GM06990 (cell line): ENCODE data around the gene TMEM154.

Experiments used
- DNase-seq: peaks from one replicate; pipeline ENCODE4 v3.0.0-alpha.2; 2011; ENCODE audit not compliant: insufficient read length; ENCODE audit errors: extremely low read depth
- H3K27me3 ChIP-seq: replicated peaks from 2 replicates; pipeline ENCODE4 v1.6.0; 2011; ENCODE audit warnings: low read length; ENCODE audit not compliant: control insufficient read depth, insufficient read depth
- H3K36me3 ChIP-seq: 2 replicates; pipeline ENCODE4 v1.5.1; 2011; ENCODE audit warnings: low read length; ENCODE audit not compliant: control insufficient read depth, insufficient read depth
- H3K4me3 ChIP-seq: replicated peaks from 2 replicates; pipeline ENCODE4 v1.5.1; 2011; ENCODE audit warnings: low read depth, mild to moderate bottlenecking, control low read depth, low read length
- CTCF ChIP-seq: IDR thresholded peaks from 2 replicates; pipeline ENCODE4 v1.5.1; 2011; ENCODE audit warnings: low read length, control low read depth, mild to moderate bottlenecking, inconsistent platforms; ENCODE audit not compliant: insufficient read depth, poor library complexity, severe bottlenecking

The TMEM154 gene

DNA sequence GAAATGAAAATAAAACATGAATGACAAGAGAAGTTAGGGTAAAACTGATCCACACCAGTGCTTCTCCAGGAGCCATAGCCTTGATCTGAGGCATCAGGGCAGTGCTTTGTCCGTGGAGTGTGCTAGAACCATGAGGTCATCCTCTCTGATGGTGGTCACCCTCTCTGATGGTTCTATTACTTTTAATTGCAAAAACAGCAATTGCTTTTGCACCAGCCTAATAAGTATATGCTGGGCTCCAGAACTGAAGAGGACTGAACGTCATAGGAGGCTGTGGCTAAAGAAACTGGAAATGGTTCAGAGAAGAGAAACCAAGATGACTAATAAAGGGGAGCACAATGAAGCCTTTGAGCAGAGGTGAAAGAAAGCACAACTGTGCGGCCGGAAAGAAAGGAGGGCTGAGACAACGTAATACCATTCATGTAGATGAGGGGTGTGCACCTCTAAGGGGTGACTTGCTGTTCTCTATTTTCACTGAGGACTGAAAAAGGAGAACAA is 17.0 kb upstream of the TMEM154 start:
- no peaks in the 10 kb centered on the region for H3K36me3 ChIP-seq
- H3K27me3 ChIP-seq, result no peaks in the 10 kb centered on the region
- peak; percentile 81 for DNase-seq
- no peak for TF ChIP-seq CTCF
- H3K4me3 ChIP-seq, result peak overlapping the region; percentile 43; the same call in 1 of the 2 replicates

DNA sequence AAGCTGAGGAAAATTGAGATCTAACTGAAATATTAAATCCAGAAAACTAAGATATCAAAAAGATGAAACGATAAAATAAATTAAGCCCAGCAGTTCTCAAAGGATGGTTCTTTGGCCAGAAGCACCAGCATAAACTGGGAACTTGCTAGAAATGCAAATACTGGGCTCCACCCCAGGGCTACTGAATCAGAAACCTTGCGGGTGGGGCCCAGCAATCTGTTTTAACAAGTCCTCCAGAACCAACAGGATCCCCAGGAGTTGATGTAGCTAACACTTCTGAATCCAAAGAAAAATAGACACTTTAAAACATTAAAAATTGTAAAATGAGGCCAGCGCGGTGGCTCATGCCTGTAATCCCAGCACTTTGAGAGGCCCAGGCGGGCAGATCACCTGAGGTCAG is 14.1 kb upstream of the TMEM154 start:
- DNase-seq, result no peak
- no peaks in the 10 kb centered on the region for H3K36me3 ChIP-seq
- H3K27me3 ChIP-seq, result no peaks in the 10 kb centered on the region; the same call in 1 of the 2 replicates
- no peak overlapping the region for H3K4me3 ChIP-seq
- TF ChIP-seq CTCF, result no peak

DNA sequence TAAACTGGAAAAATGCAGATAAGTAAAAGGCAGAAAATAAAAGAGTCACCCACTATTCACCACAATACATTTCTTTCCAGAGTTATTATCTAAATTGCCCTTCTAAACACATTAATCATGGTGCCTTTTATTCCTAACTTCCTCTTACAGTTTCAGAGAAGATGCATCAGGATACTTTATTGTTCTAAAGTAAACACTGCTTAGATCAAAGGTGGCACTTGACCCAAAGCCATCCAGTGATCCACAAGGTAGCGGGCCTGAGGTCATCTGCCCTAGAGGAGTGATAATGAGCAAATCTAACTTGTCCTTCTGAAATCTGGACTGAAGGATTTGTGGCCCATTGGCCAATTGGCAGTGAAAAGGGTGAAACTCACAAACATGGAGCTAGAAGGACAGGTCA is 12.0 kb upstream of the TMEM154 start:
- H3K36me3 ChIP-seq, result no peaks in the 10 kb centered on the region
- no peaks in the 10 kb centered on the region; the same call in 1 of the 2 replicates for H3K27me3 ChIP-seq
- H3K4me3 ChIP-seq, result no peak overlapping the region
- TF ChIP-seq CTCF, result no peak
- no peak for DNase-seq

- DNase-seq, result no peak
- Histone ChIP-seq H3K4me3 (no peak overlapping the region), H3K36me3 (no peaks in the 10 kb centered on the region), H3K27me3 (no peaks in the 10 kb centered on the region; the same call in 1 of the 2 replicates)
- TF ChIP-seq CTCF, result no peak
These were observed 11.2 kb upstream of the TMEM154 start for GRCh38 chr4:152690706-152691651.

DNA sequence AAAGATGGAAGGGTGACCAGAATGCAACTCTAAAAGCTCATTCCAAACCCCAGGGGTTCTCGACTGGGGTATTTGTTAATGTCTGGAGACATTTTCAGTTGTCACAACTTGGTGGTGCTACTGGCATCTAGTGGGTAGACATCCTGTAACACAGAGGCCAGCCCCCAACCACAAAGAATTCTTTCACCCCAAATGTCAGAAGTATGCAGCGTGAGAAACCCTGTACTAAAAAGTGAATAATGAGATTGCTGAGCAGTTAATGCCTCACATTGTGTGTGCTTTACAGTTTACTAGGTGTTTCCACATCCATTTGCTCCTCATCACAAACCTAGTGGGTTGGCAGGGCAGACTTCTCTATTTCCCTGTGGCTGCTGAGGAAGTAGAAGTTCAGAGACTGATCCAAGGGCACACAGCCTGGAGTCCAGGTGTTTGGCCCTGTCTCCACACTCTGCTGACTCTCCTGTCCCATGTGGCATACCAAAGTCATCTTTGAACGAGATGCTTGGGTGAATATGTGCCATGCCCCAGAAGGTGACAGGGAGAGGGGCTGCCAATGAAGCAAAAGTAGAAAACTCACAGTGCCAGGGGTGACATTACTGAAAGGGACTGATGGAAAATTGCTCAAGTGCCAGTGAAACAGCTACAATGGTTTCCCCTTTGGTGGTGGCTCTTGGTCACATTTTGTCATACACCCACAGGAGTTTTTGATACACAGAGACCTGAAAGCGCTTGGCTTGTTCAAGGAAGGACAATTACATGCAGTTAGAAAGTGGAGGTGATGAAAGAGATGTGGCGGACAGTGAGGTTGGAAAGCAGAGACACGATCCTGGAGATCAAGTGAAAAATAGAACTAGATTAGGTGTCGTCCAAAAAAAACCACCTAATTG is 10.1 kb upstream of the TMEM154 start:
- DNase-seq, result no peak
- no peak overlapping the region for H3K4me3 ChIP-seq
- no peak for TF ChIP-seq CTCF

More for the DNA sequence above, 10.1 kb upstream of the TMEM154 start:
- Histone ChIP-seq H3K27me3 (no peaks in the 10 kb centered on the region; the same call in 1 of the 2 replicates), H3K36me3 (no peaks in the 10 kb centered on the region)
